ENCODE data around the gene KCTD1.

- TF ChIP-seq, protein P1, sequence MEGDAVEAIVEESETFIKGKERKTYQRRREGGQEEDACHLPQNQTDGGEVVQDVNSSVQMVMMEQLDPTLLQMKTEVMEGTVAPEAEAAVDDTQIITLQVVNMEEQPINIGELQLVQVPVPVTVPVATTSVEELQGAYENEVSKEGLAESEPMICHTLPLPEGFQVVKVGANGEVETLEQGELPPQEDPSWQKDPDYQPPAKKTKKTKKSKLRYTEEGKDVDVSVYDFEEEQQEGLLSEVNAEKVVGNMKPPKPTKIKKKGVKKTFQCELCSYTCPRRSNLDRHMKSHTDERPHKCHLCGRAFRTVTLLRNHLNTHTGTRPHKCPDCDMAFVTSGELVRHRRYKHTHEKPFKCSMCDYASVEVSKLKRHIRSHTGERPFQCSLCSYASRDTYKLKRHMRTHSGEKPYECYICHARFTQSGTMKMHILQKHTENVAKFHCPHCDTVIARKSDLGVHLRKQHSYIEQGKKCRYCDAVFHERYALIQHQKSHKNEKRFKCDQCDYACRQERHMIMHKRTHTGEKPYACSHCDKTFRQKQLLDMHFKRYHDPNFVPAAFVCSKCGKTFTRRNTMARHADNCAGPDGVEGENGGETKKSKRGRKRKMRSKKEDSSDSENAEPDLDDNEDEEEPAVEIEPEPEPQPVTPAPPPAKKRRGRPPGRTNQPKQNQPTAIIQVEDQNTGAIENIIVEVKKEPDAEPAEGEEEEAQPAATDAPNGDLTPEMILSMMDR (conservative IDR thresholded peaks at IDR 0.05; ENCODE audit: low read depth, low read length): no peak
- no peak for TF ChIP-seq EZH2 (IDR thresholded peaks at IDR 0.05; ENCODE audit: borderline replicate concordance, low read depth, low read length, poor library complexity, severe bottlenecking)
Measured at GRCh38 chr18:26442126-26442525, 106.2 kb downstream of the KCTD1 start.
